Body of pancreas (tissue), 4 donors: Measurements from ENCODE around the gene RIN3.

Experiments
- CTCF ChIP-seq, 7 experiments: fragments of 450-650 bp in 4 of 7; fragments of 200-600 bp in 3 of 7; sonication (generic) in 3 of 7; IDR thresholded peaks; one replicate each; pipeline ENCODE4 v1.5.1; 2016 to 2019; ENCODE audit warnings: antibody characterized with exemption in 7 of 7
- POLR2A ChIP-seq, 3 donors: fragments of 450-650 bp; IDR thresholded peaks; one replicate each; pipeline ENCODE4 v1.6.1; 2016; ENCODE audit warnings: antibody characterized with exemption in 3 of 3, mild to moderate bottlenecking in 2 of 3

GRCh38 chr14:92724516-92725340 is 211.1 kb downstream of the RIN3 start:
- TF ChIP-seq CTCF (IDR thresholded peaks at IDR 0.05) (no peak), POLR2A (IDR thresholded peaks at IDR 0.05) (no peak)
